IPS DF 4.7 (cell line): Measurements from ENCODE around the gene CSF2RB.
"Not testable (repeated sequence)": the region's sequence is repeated elsewhere in the genome, so short reads cannot be mapped to it uniquely, and the experiment has no call there.

Source experiments
- DNase-seq: peaks from one replicate; pipeline ENCODE4 v3.0.0-alpha.2; 2013; ENCODE audit warnings: low spot score; ENCODE audit errors: extremely low read depth

CSF2RB gene

DNA sequence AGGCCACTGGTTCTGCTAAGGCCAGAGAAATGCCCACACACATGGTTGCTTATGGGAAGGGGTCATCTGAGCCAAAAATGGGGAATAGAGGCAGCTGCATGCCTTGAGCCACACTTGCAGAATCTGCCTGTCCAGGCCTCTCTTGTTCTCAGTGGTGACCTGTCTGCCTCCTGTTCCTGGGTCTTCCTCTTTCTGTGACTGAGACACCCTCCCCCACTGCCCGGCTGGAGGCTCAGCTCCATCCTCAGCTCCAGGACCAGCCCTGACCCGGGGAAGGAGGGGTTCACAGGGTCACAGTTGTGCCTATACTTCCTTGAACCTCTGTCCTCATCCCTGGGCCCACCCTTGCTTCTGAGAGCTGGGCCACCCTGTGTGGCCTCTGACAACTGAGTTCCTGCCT lies 52.3 kb downstream of the CSF2RB start:
- no peak for DNase-seq

DNA sequence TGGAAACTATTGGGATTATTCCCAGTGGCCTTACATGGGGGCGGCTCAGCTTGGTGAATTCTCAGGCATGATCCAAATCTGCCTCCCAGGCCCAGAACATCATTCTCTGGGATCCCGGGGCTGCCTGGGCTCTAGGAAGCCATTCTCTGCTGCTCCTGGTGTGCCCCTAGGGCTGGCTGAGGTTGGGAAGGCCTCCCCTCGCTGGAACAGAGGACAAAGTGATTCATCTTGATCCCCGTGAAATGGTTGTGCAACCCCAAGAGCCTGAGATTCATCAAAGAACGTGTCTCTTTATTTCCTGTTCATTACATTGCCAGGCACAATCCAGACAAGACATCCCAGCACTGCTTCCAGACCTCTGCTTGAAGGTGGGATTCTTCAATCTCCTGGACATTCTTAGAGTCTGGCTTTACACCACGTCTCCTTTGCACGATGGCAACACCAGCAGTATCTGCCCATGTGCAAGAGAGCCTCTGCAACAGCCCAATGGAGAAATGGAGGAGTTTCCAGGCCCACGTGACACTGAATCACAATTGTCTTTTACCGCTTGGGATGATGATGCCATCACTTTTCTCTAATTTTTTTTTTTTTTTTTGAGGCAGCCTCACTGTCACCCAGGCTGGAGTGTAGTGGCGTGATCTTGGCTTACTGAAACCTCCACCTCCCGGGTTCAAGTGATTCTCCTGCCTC lies 53.6 kb downstream of the CSF2RB start:
- no peak for DNase-seq

DNA sequence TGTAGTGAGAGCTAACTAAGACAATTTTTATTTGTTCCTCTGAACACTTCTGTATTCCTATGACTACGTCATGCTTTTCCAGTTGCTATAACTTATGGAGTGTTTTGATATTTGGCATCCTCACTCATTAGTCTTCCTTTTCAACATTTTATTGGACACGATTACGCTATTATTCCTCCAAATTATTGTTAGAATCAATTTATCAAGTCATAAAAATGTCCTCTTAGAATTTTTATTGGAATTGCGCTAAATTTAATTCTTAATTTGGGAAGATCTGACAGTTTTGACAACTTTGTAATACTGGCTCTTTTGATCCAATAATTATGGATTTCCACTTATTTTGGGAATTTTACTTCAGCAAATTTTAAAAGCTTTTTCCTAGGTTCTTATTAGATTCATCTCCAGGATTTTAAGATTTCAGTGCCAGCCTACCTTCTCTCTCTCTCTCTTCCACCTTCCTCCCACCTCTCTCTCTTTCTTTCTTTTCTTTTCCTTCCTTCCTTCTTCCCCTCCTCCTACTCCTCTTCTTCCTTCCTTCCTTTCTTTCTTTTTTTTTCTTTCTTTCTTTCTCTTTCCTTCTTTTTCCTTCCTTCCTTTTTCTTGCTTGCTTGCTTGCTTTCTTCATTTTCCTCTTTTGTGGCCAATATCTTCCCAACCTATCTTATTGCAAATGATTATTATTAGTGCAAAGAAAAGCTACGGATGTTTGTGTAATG lies 55.0 kb downstream of the CSF2RB start:
- DNase-seq, result no peak

DNA sequence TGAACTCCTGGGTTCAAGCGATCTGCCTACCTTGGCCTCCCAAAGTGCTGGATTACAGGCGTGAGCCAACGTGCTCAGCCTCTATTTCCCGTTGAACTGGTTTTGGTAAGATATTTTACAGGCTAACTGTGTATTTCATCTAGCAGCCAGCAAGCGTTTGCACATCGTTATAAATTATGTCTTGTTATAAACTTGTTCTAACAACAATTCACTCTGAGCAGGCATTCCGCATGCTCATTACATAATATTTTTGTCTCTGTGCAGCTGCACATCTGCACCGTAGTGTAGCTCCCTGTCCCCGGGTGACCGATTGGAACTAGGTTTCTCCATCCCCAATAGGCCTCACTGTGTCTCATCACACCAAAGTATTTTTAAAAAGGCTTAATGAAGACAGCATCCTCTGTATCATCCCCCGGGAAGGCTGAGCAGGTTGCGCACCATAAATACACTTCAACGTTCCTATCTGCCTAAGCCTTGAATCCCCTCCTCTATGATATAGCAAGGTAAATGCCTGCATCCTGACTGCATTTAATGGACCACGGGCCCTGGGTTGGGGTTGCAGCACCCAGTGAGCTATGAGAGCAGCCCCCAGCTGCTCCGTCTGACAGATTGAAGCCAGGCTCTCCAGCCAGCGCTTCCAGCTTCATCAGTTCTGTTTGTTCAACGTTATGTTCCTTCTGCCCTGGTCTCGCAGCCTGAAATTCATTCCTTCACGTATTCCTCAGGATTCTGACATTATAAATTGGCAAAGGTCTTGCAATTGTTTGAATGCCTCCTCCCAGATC lies 58.1 kb downstream of the CSF2RB start:
- DNase-seq, result no peak

DNA sequence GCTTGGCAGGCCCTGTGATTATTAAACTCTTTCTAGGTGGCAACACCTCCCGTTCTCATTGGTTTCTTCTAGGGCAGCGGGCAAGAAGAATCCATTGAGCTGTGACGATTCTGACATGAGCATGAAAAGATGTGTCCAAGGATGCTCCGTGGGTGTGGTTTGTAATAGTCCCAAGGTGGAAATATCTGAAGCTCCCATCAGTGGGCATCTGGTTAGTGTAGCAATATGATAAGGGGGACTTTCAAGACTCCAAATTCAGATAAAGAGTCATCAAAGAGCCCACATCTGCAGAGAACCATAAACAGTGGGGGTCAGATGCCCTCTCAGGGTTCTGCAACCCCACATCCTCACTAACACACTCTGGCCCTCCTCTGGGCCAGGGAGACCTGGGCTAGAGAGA lies 63.2 kb downstream of the CSF2RB start:
- no peak for DNase-seq

DNA sequence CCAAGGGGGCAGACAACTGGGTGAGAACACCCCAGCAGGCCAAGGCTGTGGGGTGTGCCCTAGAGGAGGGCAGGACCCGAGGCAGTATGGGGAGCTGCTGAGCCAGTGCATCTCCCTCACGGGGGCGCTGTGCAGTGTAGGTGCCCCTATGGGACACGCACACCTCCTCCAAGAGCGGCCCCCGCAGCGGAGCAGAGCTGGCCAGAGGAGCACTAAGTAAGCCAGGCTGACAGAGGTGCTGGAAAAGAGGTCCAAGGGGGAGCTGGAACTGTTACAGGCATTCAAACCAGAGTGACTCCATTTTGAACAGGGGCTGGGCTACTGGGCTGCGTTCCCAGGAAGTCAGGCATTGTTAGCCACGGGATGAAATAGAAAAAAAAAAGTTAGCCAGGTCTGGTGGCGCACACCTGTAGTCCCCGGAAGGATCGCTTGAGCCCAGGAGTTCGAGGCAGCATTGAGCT lies 64.0 kb downstream of the CSF2RB start:
- DNase-seq, result no peak

DNA sequence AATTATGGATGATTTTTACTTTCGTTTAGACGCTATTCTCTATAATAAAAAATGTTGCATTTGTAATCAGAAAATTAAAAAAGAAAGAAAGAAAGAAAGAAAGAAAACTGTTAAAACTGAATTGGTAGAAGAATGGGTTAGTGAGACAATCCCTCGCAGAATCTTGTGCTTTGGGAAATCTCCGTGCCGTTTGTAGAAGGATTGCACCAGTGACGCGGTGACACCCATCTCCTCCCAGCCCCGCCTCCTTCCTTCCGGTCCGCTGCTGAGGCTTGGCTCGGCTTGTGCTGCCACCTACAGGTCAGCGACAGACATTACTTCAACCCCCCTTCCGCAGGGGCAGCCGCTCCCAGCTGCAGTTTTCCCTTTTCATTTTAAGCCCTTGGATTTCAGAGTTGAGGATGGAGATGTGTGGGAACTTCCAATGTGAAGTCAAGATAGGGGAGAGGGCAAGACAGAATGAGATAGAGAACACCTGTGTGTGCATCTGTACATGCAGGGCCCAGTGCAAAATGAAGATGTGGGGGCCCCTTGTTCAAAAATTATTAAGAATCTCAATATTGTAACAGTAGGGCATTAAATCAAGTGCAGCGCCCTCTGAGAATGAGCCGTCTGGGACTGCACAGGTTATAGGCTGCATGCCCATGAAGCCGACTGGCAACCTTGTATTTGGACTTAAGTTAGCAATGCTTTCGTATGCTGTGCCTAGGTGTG lies 64.7 kb downstream of the CSF2RB start:
- DNase-seq, result peak; percentile 56

DNA sequence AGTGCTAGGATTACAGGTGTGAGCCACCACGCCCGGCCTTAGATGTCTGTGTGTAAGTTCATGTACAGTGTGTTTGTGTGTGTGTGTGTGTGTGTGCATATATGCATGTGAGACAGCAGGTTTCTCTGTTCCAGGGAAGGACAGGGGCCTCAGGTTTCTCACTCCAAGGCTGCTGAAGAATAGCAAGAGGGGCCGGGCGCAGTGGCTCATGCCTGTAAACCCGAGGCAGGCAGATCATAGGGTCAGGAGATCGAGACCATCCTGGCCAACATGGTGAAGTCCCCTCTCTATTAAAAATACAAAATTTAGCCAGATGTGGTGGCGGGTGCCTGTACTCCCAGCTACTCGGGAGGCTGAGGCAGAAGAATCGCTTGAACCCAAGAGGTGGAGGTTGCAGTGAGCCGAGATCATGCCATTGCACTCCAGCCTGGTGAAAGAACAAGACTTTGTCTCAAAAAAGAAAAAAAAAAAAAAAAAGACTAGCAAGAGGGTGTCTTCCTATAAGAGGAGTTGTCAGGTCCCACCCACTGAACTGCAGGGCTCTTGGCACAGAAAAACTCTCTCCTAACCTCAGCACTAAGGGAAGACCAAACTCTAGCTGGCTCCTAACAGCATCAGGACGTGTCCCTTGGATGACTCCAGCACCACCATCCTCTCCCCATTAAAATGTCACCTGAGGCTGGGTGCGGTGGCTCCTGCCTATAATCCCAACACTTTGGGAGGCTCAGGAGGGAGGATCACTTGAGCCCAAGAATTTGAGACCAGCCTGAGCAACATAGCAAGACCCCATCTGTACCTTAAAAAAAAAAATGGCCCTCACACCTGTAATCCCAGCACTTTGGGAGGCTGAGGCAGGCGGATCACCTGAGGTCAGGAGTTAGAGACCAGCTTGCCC lies 65.8 kb downstream of the CSF2RB start:
- DNase-seq, result no peak

DNA sequence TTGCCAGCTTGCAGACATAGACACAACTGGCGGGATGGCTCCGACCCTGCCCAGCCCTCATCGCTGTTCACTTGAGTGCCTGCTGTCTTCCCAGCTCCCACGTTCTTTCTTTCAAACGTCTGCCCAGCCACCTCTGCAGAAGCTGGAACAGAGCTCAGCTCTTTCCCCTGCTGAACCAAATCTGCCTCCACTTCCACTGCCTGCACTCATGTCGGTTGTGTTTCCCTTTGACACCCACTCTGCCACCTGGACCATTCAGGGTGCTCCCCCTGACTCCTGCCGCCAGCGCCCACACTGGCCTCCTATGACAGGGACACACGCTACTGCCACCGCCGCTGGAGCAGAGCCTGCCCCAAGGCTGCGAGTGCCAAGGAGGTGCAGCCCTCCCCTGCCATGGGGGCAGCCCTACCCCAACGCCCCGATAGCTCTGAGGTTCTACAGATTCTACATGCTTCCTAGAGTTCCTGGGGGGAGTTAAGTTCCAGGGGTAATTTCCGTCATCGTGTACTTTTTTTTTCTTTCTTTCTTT lies 67.9 kb downstream of the CSF2RB start:
- DNase-seq, result no peak

DNA sequence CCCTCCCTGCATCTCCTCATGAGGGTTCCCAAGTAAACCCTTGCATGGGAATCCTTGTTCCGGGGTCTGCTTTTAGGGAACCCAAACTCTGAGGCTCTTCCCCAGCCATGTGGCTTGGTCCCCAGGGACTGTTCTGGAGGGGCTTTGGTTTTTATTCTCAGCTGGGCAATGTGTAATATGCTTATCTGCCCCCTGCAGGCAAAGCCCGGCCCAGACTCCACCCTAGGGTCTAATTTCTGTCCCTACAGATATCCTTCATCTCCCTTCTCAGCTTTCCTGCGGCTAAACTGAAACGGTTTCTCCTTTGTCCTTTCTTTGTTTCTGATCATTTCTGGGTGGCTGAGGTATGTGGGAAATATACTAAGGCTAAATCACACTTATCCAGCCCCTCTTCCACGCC lies 68.7 kb downstream of the CSF2RB start:
- no peak for DNase-seq

DNA sequence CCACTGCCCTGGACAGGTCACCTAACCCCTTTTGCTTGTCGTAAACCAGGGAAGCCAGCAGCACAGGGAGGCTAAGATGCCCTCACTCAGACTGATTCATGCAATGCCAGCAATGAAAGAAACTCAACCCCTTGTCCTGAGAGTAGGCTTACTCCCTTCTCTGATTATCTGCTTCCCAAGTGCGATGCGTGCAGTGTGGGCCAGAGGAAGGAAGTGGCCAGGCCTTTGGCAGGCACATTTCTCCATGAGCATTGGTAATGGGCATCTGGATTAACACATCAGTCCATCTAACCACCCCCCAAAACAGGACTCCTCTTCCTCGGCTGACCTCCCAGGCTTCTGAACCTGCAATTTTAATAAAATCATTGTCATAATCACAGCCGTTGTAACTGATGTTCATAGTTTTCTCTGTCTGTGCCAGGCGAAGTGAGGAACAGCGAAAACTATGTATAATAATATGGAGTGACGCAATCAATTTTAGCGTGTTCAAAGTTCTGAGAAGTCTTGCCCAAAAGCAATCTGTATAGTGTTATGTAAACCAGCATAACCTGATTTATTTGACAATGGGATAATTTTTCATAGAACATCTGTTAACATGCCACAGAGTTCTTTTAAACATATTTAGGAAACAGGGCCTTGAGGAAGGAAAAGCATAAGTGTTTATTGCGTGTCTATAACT lies 71.9 kb downstream of the CSF2RB start:
- DNase-seq, result no peak

DNA sequence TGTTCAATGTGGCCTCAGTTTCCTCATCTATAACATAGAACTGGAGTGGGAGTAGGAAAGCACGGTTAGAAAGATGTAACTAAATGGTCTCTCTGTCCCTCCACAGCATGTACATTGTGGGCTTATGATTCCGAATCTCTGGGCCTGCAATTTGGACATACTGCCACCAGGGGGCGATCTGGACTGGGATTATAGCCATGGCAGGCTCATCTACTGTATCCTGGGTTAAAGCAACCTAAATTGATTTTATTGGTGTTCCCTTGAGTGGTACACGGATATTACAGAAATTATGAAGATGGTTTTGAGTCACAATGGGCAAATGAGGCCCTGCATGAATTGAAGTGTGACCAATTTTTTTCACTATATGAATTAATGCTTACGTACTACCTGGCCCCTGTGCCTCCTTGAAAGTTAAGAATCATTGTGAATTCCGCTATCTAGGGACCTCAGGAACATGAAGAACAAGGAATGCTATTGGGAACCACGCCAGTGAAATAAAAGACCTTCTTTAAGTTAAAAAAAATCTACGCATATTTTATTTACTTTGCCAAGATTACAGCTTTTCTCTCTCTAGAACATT lies 72.9 kb downstream of the CSF2RB start:
- DNase-seq, result no peak

DNA sequence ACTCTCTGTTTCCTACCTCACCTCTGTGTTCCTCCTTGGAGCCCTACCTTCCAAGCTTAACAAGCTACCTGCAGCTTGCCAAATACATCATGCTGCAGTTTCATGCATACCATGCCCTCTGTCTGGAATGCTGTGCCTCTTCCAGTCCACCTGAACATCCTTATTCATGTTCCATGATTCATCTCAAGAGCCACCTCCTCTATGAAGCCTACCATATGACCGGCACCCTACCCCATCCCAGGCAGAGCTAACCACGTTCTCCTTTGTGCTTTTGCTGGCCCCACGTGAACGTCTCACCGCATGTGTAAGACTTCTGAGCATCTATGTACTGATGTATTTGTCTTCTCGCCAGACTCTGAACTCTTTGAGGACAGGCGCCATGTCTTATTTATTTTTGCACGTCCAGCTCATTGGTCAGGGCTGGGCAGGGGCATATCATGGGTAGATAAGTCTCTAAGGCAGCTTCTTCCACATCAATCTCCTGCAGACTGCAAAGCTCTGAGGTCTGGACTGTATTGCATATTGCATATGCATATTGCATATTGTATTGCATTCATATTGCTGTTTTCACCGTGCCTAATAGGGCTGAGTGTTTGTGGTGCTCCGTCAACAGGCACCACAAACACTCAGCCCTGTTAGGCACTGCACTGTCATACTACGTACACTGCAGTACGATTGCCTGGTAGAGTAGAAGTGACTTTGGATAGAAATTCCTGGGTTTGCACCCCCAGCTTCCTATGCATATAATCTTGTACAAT lies 74.8 kb downstream of the CSF2RB start:
- no peak for DNase-seq

DNA sequence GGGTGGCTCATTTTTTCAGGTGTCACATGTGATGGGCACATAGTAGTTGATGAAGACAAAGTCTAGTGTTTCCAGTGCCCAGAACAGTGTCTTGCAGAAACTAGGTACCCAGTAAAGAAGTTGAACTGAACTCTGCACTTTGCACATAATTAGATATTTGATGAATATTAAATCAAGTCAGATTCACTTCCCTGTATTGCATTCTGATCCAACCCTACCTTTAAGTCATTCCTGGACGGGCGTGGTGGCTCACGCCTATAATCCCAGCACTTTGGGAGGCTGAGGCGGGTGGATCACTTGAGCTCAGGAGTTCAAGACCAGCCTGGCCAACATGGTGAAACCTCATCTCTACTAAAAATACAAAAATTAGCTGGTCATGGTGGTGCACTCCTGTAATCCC lies 75.6 kb downstream of the CSF2RB start:
- DNase-seq, result not testable (repeated sequence)
